C4-2B (cell line): ENCODE results near the gene TNS1.

Experiments
- H3K27ac ChIP-seq: fragments of 450-650 bp; 2 replicates; pipeline ENCODE4 v1.5.1; 2017
- ZFX ChIP-seq: fragments of 450-650 bp; IDR thresholded peaks from 2 replicates; pipeline ENCODE4 v1.6.1; 2017
- TF ChIP-seq, protein P1 (sequence below): fragments of 450-650 bp; conservative IDR thresholded peaks from 2 replicates; pipeline ENCODE4 v1.5.1; 2017; ENCODE audit warnings: mild to moderate bottlenecking

Gene TNS1

DNA sequence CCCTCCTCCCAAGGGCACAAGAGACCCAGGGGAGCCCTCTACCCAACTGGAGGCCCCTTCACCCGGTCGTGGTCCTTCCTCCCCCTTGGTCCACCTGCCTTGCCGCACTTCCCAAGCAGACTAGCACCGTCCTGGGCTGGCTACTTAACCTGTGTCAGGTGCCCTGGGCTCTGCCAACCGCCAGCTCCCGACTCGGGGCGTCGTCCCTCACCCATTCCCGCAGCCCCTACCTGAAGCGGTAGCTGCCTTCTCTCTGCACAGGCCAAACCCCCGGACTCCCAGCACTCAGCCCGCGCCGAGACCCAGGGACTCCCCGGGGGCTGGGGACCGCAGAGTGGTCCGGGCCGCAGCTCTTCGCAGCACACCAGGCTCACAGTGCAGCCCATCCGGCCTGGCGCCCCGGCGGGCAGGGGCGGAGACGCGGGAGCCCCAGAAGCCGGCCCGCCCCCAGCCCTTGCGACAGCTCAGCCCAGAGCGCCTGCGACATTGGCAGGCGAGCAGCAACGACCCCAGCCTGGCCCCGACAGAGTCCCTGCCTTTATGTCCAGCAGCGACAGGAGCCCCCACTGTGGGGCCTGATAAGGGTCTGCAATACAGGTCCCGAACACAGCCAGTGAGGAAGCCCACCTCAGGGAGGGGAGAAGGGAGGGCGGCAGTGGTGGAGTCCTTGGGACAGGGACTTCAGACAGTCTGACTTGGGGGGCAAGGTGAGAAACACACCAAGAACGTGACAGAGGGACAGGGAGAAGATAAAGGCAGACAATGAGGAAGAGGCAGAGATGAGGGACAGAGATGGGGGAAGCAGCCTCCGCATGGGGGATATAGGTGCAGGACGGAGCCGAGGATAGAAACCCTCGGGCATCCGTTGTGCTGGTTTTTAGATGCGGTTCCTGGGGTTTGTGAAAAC lies 31.0 kb upstream of the TNS1 start:
- no peak overlapping the region for H3K27ac ChIP-seq
- TF ChIP-seq, protein P1, sequence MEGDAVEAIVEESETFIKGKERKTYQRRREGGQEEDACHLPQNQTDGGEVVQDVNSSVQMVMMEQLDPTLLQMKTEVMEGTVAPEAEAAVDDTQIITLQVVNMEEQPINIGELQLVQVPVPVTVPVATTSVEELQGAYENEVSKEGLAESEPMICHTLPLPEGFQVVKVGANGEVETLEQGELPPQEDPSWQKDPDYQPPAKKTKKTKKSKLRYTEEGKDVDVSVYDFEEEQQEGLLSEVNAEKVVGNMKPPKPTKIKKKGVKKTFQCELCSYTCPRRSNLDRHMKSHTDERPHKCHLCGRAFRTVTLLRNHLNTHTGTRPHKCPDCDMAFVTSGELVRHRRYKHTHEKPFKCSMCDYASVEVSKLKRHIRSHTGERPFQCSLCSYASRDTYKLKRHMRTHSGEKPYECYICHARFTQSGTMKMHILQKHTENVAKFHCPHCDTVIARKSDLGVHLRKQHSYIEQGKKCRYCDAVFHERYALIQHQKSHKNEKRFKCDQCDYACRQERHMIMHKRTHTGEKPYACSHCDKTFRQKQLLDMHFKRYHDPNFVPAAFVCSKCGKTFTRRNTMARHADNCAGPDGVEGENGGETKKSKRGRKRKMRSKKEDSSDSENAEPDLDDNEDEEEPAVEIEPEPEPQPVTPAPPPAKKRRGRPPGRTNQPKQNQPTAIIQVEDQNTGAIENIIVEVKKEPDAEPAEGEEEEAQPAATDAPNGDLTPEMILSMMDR, result no peak
- no peak for TF ChIP-seq ZFX

DNA sequence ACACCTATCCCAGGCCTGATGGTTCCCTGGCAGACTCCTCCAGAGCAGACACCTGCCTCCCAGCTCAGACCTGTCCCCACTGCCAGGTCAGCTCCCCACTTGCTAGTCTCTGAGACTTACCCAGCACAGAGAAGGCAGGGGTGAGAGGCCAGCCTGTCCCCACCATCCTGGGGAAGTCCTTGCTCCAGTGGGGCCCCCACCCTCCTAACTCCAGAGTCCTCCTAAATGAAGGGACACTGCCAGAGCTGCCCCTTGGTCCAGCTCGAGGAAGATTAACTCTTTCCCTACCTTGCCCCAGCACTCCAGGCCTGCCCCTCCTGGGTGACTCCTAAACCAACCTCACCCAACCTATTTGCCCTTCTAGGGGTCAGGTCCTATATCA lies 30.4 kb upstream of the TNS1 start:
- H3K27ac ChIP-seq, result no peak overlapping the region

DNA sequence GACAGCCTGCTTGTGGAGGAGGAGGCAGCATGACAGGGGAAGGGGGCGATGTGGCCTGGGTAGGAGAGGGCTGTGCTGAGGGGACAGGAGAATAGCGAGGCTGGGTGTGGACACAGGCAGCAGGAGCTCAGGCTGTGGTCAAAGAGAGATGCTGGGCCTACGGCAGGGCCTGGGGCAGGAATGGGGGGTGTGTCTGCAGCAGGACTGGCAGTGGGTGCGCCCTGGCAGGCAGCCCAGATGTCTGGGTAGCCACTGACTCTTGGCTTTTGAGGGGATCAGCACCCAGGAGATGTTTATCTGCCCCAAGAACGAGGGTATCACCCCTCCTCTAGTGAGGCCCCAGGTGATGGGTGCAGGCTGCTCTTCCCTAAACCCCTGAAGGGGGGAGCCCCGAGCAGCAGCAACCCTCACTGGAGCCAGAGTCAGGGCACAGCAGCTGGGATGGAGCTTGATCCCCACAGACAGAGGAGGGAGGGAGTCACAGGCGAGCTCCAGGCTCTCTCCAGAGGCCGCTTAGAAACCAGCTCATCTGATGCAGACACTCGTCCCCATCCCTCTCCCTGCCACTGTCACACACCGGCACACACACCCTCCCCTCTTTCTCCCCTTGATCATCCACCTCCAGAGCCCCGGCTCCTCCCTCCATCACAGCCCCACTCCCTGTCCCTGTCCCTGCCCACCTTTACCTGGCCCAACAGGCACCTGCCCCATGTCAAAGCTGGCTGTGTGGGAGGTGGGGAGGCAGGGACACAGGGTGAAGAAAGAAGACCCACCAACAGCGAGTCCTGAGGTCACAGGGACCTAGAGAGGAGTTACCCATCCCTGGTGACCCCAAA lies 29.8 kb upstream of the TNS1 start:
- H3K27ac ChIP-seq, result no peak overlapping the region
- TF ChIP-seq ZFX, result no peak
- TF ChIP-seq, protein P1, result no peak

More for the DNA sequence above, 30.4 kb upstream of the TNS1 start:
- no peak for TF ChIP-seq ZFX
- TF ChIP-seq, protein P1, result no peak

DNA sequence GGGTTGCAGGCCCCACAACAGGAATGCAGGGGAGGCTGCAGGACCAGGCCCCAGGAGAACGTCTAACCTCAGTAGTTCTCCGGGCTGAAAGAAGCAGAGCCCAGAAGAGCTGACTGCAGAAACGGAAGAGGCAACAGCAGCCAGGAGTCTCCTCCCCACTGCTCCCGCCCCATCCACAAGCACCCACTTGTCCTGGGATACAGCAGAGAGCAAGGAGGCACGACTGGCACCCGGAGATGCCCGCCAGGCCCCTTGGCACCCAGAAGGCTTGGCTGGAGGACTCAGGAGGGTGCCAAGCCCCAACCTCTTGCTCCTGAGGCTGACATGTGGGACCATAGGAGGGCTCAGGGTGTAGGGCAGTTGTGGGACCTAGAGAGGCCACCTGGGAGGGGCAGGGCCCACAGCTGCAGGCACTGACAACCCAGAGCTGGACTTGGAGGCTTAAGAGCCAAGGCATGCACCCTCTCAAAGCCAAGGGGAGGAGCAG lies 29.0 kb upstream of the TNS1 start:
- no peak overlapping the region for H3K27ac ChIP-seq
- no peak for TF ChIP-seq ZFX
- TF ChIP-seq, protein P1, result no peak

DNA sequence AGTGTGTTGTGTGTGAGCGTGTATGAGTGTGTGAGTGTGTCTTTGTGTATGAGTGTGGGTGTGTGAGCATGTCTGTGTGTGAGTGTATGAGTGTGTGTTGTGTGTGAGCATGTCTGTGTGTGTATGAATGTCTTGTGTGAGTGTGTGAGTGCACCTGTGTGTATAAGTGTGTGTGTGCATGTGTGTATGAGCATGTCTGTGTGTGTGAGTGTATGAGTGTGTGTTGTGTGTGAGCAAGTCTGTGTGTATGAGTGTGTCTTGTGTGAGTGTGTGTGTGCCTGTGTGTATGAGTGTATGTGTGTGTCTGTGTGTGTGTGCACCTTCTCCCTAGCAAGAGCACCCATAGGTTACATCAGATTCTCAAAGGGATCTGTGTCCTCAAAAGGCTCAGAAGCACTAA lies 28.5 kb upstream of the TNS1 start:
- no peak overlapping the region for H3K27ac ChIP-seq
- TF ChIP-seq, protein P1, result no peak
- TF ChIP-seq ZFX, result no peak

DNA sequence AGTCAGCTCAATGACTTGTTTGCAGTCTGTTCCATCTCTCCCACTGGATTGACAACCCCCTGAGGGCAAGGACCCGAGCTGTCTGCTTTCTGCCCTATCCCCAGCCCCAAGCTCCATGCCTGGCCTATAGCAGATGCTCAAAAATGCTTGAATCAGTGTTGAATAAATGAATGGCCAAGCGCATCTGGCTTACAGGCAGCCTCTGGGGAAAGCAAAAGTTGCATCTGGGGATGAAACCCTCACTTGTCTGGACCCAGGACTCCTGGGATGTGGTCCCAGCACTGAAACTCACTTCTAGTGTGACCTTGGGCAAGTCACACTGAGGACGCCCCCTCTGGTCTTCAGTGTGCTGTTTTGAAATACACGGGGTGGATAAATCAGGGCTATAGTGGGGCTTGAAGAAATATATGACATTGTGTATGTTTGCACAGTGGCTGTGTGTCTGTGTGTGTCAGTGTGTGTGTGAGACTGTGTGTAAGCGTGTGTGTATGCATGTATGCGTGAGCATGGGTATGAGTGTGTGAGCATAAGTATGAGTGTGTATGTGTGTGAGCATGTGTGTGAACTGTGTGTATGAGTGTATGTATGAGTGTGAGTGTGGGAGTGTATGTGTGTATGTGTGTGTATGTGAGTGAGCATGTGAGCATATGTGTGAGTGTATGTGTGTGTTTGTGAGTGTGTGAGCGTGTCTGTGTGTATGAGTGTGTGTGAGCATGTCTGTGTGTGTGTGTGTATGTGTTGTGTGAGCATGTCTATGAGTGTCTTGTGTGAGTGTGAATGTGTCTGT lies 27.8 kb upstream of the TNS1 start:
- TF ChIP-seq, protein P1, result no peak
- TF ChIP-seq ZFX, result no peak
- H3K27ac ChIP-seq, result no peak overlapping the region
